DLD1 (cell line): ENCODE data around the gene CNIH2.
"Not testable (repeated sequence)": the region's sequence is repeated elsewhere in the genome, so short reads cannot be mapped to it uniquely, and the experiment has no call there.

Source experiments
- in situ Hi-C: cut with HindIII; loops from 2 replicates; pipeline ENCODE4 v1.10.0; 2017; ENCODE audit warnings: low sequenced_read_pairs

The CNIH2 gene

DNA sequence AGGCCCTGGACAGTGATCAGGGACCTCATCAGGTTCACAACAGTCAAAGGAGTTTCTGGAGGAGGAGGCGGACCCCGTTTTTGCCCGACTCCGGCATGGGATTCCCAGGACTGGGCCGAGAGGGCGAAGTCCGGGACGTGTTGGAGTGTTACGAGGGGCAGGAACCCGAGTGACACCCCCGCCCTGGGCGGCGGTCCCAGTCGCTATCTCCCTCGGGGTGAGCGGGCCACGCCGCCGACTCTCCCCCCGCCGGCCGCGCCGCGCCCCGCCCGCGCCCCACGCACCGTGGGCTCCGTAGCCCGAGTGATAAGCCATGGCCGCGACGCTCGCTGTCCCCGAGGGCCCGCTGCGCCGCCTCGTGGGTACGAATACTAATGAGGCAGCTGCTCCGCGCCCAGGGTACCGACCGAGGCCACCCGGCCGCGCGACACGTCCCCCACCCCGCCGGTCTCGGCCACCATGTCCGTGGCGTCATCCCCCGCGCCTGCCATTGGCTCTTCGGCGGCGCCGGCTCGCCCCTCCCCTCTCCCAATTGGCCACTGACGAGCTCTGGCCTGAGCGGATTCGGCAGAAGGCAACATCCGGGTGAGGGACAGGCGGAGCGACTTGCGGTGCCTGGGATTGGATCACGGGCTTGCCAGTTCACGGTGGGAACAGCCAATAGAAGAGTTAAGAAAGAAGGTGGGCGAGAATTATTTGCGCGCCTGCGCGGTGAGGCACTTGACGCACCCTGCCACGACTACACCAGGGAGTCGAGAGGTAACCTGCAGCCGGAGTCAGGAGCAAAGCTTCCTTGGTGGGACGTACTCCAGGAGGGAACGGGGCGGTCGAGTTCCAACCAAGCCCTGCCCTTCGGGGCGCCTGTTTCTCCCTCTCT lies 10.9 kb downstream of the CNIH2 start, which contains the start of gene YIF1A:
Gene YIF1A (minus strand): TSS at position 473 of the 877 bp plus-strand sequence. CDS start 158 bp downstream, at position 315.
- in situ Hi-C loops, result no loop called here

DNA sequence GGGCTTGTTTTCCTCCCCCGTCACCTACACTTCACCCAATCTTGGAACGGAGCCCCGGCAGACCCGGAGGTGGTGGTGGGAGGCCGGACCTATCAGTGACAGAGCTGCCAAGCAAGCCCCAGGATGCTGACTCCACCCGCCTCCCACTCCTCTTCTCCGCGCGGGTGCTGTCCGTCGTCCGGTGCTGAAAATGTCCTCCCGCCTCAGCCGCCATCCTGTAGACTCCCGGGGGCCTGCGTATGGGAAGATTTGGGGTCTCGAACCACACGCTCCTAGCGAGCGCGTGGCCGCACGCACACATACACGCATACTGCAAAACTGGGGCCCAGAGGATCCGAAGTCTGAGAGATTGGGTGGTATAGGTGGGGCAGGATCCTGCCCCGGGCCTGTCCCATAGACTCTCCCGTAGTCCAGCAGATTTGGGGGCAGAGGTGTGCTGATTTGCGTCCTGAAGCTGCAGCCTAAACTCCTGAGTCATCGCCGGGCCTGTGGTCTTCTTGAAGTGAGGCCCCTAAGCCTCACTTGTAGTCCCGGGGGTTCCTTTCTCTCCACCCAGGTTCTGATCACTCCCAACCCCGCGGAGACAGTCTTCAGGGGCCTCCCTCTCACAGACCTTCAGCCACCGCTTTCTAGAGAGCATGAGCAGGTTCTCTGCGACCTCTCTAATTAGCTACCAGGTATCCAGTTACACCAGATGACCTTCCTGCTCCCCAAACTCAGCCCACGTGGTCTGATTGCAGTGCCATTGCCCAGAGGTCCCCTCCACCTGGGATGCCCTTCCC lies 11.8 kb downstream of the CNIH2 start:
- in situ Hi-C loops, result no loop called here

DNA sequence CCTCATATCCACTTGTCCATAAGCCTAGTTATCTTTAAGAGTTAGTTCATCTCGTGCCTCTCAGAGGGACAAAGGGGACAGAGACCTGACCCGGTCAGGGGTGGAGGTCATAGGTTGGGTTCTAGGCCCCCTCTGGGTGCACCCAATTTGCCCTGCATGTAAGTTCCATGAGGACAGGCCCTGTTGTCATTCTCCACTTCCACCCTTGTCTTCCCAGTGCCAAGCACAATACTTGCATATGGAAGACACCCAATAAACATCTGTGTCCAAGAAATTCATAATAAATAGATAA lies 12.3 kb downstream of the CNIH2 start:
- in situ Hi-C loops, result no loop called here

DNA sequence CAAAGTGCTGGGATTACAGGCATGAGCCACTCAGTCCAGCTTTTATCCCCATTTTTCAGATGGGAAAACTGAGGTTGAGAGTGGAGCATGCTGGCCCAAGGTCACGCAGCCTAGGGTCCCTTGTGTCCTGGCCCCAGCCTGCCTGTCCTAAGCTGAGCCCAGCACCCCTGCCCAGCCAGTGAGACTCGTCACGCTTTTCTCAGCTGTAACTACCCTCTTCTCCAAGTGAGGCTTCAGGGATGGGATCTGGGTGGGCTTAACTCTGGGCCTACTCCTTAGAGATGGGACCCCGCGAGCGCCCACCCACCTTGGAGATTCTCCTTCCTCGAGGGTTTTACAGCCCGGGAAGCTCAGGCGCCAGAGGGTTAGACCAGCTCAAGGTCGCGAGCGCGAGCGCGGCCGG lies 13.3 kb downstream of the CNIH2 start:
- in situ Hi-C loops, result no loop called here

DNA sequence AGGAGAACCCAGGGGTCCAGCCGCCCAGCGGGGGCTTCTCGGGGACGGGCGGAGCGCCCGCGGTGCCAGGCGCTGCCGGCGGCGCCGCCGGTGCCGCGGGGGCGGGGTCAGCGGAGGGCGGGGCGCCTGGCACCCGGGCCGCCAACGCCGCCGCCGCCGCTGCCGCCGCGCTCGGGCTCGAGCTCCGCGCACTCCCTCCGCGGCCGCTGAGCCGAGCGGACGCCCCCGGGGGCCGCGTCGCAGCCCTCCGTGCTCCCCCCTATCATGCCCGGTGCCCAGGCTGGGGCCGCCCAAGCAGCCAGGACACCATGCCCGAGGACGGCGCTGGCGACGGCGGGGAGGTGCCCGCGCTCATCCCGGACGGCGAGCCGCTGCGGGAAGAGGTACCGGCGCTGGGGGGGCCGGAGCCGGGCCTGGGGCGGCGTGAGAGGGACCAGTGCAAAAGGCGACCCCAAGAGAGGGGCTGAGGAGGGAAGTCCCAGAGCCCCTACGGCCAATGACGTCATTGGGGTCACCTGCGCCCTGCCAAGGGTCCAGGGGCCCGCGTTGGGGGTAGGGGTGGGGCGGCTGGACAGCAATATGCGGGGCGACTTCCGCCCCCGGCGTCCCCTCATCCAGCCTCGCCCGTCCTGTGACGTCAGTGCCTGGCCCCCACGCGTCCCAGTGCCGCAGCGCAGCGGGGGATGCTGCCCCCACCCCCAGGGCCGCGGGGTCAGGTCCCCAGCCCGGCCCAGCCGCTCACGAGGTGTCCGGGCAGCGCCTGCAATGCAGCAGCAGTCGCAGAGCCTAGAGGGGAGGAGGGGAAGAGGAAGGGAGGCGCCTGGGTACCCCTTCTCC lies 13.9 kb downstream of the CNIH2 start, which contains the start of gene TMEM151A:
Gene TMEM151A (plus strand): TSS at position 189 of the 837 bp plus-strand sequence. CDS start 120 bp downstream, at position 309.
- in situ Hi-C loops, result no loop called here

DNA sequence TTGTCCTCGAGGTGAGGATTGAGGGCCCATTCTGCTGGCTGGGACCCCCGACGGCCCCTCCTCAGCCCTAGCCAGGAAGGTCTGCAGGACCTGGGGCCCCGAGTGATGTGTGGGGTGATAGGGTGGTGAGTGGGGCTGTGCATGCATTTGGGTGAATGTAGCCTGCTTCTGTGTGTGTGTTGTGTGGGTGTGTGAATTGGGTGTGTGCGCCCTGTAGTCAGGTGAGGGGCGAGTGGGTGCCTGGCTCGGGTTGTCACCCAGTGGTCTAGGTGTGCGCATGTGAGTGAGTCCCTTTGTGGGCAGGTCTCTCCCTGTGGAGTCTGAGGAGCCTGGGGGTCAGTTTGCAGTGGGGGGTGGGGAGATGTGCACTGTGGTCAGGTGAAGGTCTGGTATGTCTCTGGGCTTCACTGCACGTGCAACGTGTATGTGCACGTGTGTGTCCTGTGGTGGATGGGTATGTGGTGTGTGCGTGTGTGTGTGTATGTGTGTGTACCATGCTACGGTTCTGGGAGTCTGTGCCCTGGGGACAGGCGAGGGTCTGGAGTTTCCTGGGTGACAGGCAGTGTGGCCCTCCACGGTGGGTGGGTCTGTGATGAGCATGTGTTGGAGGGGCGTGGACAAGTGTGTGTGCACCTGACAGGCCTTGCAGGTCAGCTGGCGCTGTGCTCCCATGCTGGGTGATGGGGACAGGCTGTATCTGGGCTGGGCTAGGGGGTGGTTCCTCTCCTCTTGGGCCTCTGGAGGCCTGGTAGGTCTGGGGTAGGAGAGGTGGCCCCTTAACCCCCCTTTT lies 14.8 kb downstream of the CNIH2 start:
- in situ Hi-C loops, result no loop called here

DNA sequence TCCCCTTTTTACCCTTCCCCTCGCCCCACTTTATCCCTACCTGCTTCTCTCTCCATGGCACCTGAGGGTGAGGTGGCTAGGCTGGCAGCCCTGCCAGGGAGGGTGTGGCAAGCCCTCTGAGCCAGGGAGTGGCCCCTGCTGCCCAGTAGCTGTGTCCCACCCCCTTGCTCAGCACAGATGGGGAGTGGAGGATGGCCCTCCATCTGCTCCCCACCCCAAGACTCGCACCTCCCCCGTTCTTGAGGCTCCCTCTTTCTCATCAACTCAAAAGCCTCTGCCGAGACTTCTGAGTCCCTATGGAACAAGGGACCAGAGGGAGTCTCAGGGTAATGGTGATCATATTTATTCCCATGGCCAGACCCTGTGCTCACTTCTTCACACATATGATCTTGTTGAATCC lies 15.4 kb downstream of the CNIH2 start:
- in situ Hi-C loops, result no loop called here

DNA sequence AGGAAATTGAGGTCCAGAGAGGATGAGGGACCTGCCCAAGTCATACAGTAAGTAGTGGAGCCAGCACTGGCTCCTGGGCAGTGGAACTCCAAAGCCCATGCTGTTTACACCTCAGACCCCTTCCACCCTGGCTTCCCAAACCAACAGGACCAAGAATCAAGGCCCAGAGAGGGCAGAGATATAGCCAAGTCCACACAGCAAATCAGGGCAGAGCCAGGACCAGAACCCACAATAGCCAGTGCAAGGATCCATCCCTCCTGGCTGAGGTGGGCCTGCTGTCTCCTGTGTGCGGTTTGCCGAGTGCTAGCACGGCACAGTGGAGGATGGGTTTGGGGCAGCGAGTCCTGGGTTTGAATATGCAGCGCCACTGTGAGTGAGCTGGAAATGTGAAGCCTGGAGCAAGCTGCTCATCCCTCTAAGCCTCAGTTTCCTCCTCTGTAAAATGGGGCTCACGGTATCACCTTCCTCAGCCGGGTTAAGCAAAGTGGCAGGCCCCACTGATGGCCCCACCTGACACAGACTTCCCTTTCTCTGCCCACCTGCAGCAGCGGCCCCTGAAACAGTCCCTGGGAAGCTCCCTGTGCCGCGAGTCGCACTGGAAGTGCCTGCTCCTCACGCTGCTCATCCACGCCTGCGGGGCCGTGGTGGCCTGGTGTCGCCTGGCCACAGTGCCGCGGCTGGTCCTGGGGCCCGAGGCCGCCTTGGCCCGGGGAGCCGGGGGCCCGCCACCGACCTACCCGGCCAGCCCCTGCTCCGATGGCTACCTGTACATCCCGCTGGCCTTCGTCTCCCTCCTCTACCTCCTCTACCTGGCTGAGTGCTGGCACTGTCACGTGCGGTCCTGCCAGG lies 16.0 kb downstream of the CNIH2 start:
- in situ Hi-C loops, result no loop called here

DNA sequence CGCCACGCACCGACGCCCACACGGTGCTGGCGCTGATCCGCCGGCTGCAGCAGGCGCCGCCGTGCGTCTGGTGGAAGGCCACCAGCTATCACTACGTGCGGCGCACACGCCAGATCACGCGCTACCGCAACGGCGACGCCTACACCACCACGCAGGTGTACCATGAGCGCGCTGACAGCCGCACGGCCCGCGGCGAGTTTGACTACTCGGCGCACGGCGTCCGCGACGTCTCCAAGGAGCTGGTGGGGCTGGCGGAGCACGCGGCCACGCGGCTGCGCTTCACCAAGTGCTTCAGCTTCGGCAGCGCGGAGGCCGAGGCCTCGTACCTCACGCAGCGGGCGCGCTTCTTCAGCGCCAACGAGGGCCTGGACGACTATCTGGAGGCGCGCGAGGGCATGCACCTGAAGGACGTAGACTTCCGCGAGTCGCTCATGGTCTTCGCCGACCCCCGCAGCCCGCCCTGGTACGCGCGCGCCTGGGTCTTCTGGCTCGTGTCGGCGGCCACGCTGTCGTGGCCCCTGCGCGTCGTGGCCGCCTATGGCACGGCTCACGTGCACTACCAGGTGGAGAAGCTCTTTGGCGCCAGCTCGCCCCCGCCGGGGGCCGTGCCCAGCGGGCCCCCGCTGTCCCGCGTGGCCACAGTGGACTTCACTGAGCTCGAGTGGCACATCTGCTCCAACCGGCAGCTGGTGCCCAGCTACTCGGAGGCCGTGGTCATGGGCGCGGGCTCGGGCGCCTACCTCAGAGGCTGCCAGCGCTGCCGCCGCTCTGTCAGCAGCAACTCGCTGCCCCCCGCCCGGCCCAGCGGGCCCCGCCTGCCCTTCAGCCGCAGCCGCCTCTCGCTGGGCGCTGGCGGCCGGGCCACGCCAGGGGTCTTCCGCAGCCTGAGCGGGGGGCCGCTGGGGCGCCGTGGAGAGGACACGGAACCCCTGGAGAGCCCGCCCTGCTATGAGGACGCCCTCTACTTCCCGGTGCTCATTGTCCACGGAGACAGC lies 16.9 kb downstream of the CNIH2 start:
- in situ Hi-C loops, result no loop called here

DNA sequence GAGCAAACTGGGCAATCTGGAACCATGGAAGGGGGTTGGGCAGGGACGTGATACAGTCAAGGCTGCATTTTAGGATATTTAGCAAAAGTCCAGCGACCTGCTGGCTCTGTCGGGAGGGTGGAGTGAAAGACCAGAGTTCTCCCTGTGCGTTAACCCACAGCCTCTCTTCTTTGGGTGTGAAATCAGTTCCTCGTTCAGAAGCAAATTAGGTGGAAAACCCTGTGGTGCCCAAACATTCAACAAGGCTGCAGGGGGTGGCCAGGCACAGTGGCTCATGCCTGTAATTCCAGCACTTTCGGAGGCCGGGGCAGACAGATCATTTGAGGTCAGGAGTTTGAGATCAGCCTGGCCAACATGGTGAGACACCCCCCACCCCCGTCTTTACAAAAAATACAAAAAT lies 19.6 kb downstream of the CNIH2 start:
- in situ Hi-C loops, result no loop called here

DNA sequence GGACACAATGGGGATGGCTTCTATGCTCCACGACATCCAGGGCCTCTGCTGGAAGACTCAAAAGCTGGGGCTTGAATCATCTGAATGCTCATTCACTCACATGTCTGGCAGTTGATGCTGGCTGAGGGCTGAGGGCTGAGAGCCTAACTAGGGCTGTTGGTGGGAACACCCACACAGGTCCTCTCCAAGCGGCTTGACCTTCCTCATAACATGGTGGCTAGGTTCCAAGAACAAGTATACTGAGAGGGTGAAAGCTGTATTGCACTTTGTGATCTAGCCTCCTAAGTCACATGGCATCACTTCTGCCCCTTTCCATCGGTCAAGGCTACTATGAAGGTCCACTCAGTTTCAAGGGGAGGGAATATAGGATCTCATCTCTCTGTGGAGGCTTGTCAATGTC lies 21.2 kb downstream of the CNIH2 start:
- in situ Hi-C loops, result no loop called here

DNA sequence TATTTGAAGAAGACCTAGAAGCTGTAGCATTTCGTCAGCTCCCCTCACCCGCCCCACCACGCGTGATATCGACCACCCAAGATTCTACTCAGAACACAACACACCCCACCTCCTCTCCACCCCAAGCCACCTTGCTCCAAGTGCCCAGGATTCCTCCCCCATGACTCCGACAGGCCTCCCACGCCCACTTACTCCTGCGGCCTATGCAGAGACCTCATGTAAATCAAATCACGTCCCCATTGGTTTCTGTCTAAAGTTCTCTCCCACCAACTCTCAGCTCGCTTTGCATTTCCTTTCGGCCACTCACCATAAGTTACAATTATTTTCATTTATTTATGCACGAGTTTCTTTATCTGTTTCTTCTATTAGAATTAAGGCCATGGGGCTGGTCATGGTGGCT lies 24.7 kb downstream of the CNIH2 start:
- in situ Hi-C loops, result no loop called here

DNA sequence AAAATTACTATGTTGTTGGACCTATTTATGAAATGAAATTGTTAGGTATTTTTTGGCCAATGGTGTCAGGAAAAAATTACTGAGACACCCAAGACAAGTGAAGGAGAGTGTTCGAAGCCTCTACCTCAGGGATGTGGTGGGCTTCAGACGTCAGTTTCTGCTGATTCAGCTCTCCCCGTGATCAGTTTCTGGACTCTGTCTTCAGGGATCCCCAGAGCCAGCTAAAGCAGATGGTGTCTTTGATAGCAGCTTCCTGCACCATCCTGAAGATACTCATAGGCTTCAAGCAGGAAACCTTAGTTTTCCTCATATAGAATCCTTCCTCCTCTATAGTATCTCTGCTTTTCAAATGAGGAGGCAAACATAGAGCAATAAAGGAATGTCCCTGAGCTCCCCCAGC lies 31.5 kb downstream of the CNIH2 start:
- in situ Hi-C loops, result no loop called here

DNA sequence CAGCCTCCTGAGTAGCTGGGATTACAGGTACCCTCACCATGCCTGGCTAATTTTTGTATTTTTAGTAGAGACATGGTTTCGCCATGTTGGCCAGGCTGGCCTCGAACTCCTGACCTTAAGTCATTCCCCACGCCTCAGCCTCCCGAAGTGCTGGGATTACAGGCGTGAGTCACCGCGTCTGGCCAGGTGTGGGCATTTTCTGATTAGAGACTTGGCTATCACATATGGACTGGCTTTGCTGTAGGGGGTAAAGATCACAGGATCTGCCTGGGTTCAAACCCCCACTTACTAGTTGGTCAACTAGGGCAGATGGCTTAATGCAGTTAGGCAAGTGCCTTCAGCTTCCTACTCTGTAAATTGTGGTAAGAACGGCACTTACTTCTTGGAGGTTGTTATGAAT lies 32.3 kb downstream of the CNIH2 start:
- in situ Hi-C loops, result no loop called here

DNA sequence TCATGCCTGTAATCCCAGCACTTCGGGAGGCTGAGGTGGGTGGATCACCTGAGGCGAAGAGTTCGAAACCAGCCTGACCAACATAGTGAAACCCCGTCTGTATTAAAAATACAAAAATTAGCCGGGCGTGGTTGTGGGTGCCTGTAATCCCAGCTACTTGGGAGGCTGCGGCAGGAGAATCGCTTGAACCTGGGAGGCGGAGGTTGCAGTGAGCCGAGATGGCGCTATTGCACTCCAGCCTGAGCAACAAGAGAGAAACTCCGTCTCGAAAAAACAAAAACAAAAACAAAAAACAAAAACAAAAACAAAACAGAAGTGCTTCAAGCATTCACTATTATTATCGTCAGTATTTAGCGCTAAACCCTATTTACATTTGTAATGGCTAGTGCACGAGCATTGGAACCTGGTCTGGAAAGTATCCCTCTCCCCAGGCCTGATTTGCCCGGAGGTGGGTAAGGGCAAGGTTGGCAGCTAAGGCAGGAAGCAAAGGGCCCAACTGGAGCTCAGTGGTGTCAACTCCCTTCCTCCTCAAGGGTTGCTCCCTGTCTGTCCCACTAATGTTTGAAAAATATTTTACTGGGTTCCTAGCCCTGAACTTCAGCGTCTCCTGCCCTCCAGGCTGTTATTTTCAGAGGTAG lies 32.9 kb downstream of the CNIH2 start:
- in situ Hi-C loops, result not testable (repeated sequence)

DNA sequence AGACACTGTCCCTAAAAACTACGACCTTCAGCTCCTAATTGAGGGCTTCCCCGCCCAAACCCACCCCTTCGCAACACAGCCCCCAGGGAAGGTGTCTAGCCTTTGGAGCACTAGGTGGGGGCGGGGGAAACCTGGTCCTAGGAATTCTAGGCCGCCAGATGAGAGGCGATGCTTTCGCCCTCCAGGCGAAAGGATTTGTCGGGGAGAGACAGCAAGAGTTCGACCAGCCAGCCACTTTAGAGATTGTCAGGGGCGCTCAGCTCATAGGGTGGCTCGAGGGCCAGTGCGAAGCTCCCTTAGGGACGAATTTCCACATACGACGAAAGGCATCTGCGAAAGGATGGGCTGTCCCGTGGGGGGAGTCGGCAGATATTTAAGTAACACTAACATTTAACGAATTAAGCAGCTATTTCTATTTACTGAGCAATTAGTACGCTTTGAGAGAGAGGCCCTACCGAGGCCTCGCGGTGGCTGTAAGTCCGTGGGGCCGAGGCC lies 33.5 kb downstream of the CNIH2 start:
- in situ Hi-C loops, result no loop called here

DNA sequence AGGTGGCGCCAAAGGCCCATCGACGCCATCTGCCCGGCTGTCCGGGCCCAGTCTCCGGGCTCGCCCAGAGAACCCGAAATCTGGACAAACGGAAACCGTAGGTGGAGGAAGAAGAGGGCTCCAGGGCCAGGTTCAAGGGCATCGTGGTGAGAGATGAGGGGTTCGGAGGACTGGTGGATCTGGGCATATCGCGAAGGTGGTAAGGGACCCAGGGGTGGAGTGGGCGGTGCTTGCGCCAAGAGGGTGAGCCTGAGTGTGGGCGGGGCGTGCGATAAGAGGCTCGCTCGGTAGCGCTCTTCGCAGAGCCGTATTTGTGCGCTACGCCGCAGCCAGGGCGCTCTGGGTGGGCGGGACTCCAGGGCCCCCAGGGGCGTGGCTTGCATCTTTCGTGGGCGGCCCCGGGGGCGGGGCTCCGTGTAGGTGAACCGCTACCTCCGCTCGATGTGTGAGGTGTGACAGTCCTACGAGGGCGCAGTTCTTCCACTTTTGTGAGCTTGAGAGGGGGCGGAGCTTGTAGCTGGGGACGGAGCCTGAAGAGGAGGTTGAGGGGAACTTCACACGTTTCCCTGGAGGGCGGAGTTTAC lies 34.1 kb downstream of the CNIH2 start:
- in situ Hi-C loops, result no loop called here
